Prostate gland (tissue), 2 donors: Measurements from ENCODE around the gene ETV6. TPM values are rescaled to one million over a fixed set of nuclear protein-coding genes. Genes with fewer than 3 reads are reported as not detected.

Experiments used
- DNase-seq: peaks from one replicate; pipeline ENCODE4 v3.0.0-alpha.2; 2019; ENCODE audit warnings: low spot score
- H3K27ac ChIP-seq, 2 donors: fragments of 200-600 bp; sonication (generic); 2 replicates each; pipeline ENCODE4 v1.5.1; 2017 to 2019
- H3K27me3 ChIP-seq: fragments of 200-600 bp; sonication (generic); replicated peaks from 2 replicates; pipeline ENCODE4 v1.5.1; 2019; ENCODE audit not compliant: insufficient read depth
- H3K36me3 ChIP-seq, 2 donors: fragments of 200-600 bp; sonication (generic); 1 replicate in 1 of 2; 2 replicates in 1 of 2; pipeline versions ENCODE4 v1.5.1 to v1.8.1; 2017 to 2019
- H3K4me1 ChIP-seq: fragments of 200-600 bp; sonication (generic); replicated peaks from 2 replicates; pipeline ENCODE4 v1.5.1; 2019
- H3K4me3 ChIP-seq, 2 donors: fragments of 200-600 bp; sonication (generic); 2 replicates each; pipeline ENCODE4 v1.5.1; 2017 to 2019
- H3K9me3 ChIP-seq: fragments of 200-600 bp; sonication (generic); 2 replicates; pipeline ENCODE4 v1.5.1; 2017
- CTCF ChIP-seq, 4 experiments: fragments of 200-600 bp in 2 of 4; fragments of 450-650 bp in 2 of 4; sonication (generic) in 2 of 4; IDR thresholded peaks; 1 replicate in 3 of 4; 2 replicates in 1 of 4; pipeline ENCODE4 v1.5.1; 2016 to 2019; ENCODE audit warnings: antibody characterized with exemption in 4 of 4, mild to moderate bottlenecking in 2 of 4, moderate library complexity in 2 of 4
- POLR2A ChIP-seq: fragments of 450-650 bp; IDR thresholded peaks from one replicate; pipeline ENCODE4 v1.6.1; 2016; ENCODE audit warnings: antibody characterized with exemption, mild to moderate bottlenecking
- POLR2AphosphoS5 ChIP-seq: sonication (generic); formaldehyde crosslinking; IDR thresholded peaks from one replicate; pipeline ENCODE4 v1.6.1; 2017; ENCODE audit warnings: antibody characterized with exemption
- WGBS: methylation state at CpG from one replicate; pipeline ENCODE4 v1.1.5; 2018; 5-methylcytosine and 5-hydroxymethylcytosine counted together
- intact Hi-C: fragments of 100-400 bp; cut with DNase I; formaldehyde crosslinking; loops from one replicate; pipeline ENCODE4 v1.14.2; 2022
- total RNA-seq, 2 donors: library from RNA; depleted of rRNA; stranded (reverse); fragments of >200 nt; gene quantifications; one replicate each; pipeline ENCODE4 v1.1.0, GENCODE V29; 2016

Gene ETV6
- total RNA-seq, 2 donors from 2014 or later = 26.7 to 33.6 TPM

GRCh38 chr12:11666131-11667050 lies 16.9 kb downstream of the ETV6 start:
- Histone ChIP-seq H3K27me3 (no peaks in the 10 kb centered on the region), H3K9me3 (no peaks in the 10 kb centered on the region), H3K4me3 (no peak overlapping the region), H3K36me3 (no peaks in the 10 kb centered on the region), H3K4me1 (peaks cover 2% of the 10 kb centered on the region), H3K27ac (no peak overlapping the region)
- intact Hi-C loops = no loop called here
- WGBS = 84% methylated on average over 13 of the region's 13 CpGs
- DNase-seq = no peak
- TF ChIP-seq POLR2A (no peak), POLR2AphosphoS5 (no peak)

GRCh38 chr12:11667171-11667570 lies 17.7 kb downstream of the ETV6 start:
- no peak for DNase-seq
- H3K4me1 ChIP-seq = no peaks in the 10 kb centered on the region
- WGBS = over 99% methylated on average over 5 of the region's 5 CpGs
- intact Hi-C loops = no loop called here
- no peaks in the 10 kb centered on the region for H3K36me3 ChIP-seq
- H3K4me3 ChIP-seq = no peak overlapping the region
- no peak overlapping the region for H3K27ac ChIP-seq
- H3K9me3 ChIP-seq = no peaks in the 10 kb centered on the region
- no peaks in the 10 kb centered on the region for H3K27me3 ChIP-seq
- TF ChIP-seq CTCF (IDR thresholded peaks at IDR 0.05) (no peak), POLR2A (no peak), POLR2AphosphoS5 (no peak)

- no peaks in the 10 kb centered on the region for H3K27me3 ChIP-seq
- H3K4me1 ChIP-seq = no peaks in the 10 kb centered on the region
- WGBS = 54% methylated on average over 6 of the region's 6 CpGs
- H3K4me3 ChIP-seq = no peak overlapping the region
- TF ChIP-seq POLR2A = no peak
- TF ChIP-seq POLR2AphosphoS5 = no peak
- TF ChIP-seq CTCF (IDR thresholded peaks at IDR 0.05) = no peak
- DNase-seq = no peak
- no peaks in the 10 kb centered on the region for H3K36me3 ChIP-seq
- no peak overlapping the region for H3K27ac ChIP-seq
- intact Hi-C loops = no loop called here
- H3K9me3 ChIP-seq = no peaks in the 10 kb centered on the region
Observed at GRCh38 chr12:11668611-11669010, 19.1 kb downstream of the ETV6 start.

- TF ChIP-seq POLR2AphosphoS5 = no peak
- no peak for TF ChIP-seq CTCF (IDR thresholded peaks at IDR 0.05)
- H3K4me3 ChIP-seq = no peak overlapping the region
- H3K27ac ChIP-seq = no peak overlapping the region
- H3K27me3 ChIP-seq = no peaks in the 10 kb centered on the region
- H3K36me3 ChIP-seq = no peaks in the 10 kb centered on the region
- no peaks in the 10 kb centered on the region for H3K4me1 ChIP-seq
- DNase-seq = no peak
- intact Hi-C loops = no loop called here
- WGBS = 89% methylated on average over 5 of the region's 5 CpGs
- no peaks in the 10 kb centered on the region for H3K9me3 ChIP-seq
Observed at GRCh38 chr12:11669348-11669747, 19.9 kb downstream of the ETV6 start.

GRCh38 chr12:11672256-11673191 lies 23.1 kb downstream of the ETV6 start:
- H3K4me1 ChIP-seq = no peaks in the 10 kb centered on the region
- DNase-seq = no peak
- no peaks in the 10 kb centered on the region for H3K27me3 ChIP-seq
- H3K9me3 ChIP-seq = no peaks in the 10 kb centered on the region
- TF ChIP-seq POLR2AphosphoS5 (no peak), CTCF (IDR thresholded peaks at IDR 0.05) (no peak), POLR2A (no peak)
- no peaks in the 10 kb centered on the region for H3K36me3 ChIP-seq
- intact Hi-C loops = no loop called here
- H3K4me3 ChIP-seq = no peak overlapping the region
- 51% methylated on average over 18 of the region's 18 CpGs for WGBS
- no peak overlapping the region for H3K27ac ChIP-seq
